Activated CD4-positive, CD25-positive, alpha-beta regulatory T cell treated with anti-CD3 and anti-CD28 coated beads, Interleukin-2, amount 50 U/mL, for 16 hours (primary cell): ENCODE results near the gene ABCA1.
"Not testable (repeated sequence)": the region's sequence is repeated elsewhere in the genome, so short reads cannot be mapped to it uniquely, and the experiment has no call there.

Source experiments
- DNase-seq: peaks from one replicate; pipeline ENCODE4 v3.0.0-alpha.2; 2020; ENCODE audit warnings: low read depth, low spot score

ABCA1 gene

DNA sequence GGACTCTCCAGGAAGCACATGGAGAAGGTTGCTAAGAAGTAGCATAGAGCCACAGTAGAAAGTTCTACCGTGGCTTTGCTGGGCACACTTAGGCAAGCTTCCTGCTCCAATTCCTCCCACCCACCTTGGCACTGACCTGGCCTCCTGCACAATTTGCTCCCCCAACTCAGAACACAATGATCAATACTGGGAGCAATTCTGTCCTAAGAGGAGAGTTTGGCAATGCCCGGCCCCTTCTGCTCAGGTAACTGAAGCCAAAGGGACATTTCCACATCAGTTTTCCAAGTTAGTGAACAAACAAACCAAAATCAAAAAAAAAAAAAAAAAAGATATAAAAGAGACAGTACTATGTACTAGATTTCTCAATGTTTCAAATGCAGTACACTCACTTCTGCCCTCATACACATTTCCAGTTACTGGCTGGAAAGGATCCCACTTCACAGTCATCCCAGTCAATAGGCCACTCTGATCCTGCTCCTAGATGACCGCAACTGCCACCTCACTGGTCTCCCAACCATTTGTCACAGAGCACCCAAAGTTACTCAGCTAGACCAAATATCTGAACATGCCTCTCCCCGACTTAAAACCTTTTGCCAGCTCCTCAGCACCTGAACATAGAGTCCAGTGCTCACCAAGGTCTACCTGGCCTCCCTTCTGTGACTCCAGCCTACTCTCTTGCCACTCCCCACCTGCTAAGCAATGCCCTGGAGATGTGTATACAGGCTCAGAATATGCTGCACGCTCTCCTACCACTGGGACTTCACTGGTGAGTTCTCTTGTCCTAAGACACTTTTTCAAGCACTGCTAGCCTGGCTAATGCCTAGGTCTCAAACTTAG, 21.3 kb downstream of the ABCA1 start:
- no peak for DNase-seq

GRCh38 chr9:104905931-104906330, 22.0 kb downstream of the ABCA1 start:
- no peak for DNase-seq

DNA sequence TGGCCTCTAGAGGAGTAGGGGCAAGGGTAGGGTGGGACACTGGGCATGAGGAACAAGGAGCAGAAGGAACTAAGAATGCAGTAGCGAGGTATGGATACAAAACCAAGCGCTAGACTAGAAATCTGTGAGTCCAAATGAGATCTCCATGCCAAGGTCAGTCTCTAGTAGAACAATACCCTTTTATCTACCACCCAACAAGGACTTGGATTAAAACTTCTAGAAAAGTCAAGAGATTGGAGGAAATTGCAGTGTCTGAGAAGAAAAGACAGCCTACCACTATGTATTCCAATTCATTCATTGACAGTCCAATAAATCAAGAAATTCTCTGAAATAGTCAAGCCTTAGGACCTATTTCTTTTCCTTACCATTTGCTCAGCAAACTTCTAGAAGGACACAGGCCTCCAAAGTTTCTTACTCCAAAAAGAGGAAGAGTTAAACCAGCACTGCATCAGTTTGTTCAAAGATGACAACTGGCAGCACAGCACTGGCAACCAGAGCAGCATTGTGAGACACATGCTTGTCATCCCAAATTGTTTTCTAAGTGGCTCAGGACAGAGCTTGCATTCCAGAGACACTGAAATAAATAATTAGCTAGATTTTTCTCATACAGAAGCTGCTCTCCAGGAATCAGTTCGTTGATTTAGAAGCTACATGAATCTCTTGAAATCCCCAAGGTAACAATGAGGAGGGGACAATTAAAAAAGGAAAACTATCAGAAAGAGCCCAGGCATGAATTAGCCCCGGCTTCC, 22.6 kb downstream of the ABCA1 start:
- DNase-seq, result no peak

- DNase-seq, result no peak
Observed at GRCh38 chr9:104903609-104904008, 24.3 kb downstream of the ABCA1 start.

- DNase-seq, result no peak
Observed at GRCh38 chr9:104900871-104901270, 27.1 kb downstream of the ABCA1 start.

GRCh38 chr9:104900324-104900723, 27.6 kb downstream of the ABCA1 start:
- no peak for DNase-seq

GRCh38 chr9:104899759-104900247, 28.2 kb downstream of the ABCA1 start:
- no peak for DNase-seq

DNA sequence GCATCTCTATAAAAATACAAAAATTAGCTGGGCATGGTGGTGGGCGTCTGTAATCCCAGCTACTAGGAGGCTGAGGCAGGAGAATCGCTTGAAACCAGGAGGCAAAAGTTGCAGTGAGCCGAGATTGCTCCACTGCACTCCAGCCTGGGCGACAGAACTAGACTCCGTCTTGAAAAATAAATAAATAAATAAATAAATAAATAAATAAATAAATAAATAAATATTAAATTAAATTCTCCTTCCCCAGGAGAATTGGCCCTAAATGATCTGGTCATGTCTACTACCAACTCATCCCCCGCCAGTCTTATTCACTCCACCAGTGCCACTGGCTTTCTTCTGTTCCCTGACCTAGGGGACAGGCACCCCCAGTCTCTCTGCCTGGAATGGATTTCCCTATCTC, 29.6 kb downstream of the ABCA1 start:
- not testable (repeated sequence) for DNase-seq

DNA sequence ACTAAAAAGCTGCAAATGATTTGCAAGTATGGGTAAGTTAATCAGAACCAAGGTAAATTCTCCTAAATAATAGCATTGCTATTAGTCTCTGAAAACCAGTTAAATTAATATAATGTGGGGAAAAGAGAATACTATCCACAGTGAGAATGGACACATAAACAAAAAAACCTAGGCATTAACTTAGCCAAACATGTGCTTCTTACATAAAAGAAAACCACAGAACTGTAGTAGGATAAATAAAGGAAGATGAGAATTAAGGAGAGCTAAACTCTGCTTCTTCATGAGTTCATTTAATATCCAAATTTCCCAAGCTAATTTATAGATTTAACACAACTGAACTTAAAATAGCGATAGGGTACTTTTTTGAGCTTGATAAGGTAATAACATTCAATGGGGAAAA, 31.8 kb downstream of the ABCA1 start:
- no peak for DNase-seq

DNA sequence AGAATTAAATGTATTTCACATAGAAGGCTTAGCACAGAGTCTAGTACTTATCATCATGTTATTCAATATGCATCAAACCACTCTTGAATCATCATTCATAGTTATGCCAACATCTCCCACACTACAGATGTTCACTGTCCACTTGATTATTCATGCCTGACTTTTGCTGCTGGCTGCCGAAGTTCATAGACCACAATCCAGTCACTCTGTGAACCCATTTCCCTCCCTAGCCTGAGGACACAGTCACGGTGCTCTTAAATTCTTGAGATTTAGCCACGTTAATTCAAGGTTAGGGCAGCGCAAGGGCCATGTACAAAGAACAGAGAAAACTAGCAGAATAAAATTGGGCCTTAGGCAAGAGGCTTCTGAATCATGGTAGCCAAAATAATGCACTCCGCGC, 32.4 kb downstream of the ABCA1 start:
- no peak for DNase-seq

- DNase-seq, result no peak
Observed at GRCh38 chr9:104892701-104893100, 35.3 kb downstream of the ABCA1 start.

DNA sequence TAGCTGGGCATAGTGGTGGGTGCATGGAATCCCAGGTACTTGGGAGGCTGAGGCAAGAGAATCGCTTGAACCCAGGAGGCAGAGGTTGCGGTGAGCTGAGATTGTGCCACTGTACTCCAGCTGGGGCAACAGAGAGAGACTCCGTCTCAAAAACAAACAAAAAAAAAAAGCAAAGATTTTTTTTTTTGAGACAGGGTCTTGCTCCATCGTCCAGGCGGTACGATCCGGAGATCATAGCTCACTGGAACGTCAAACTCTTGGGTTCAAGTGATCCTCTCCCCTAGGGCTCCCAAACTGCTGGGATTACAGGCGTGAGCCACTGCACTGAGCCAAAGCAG, 37.6 kb downstream of the ABCA1 start:
- no peak for DNase-seq

- DNase-seq, result no peak
Observed at GRCh38 chr9:104885818-104886709, 41.9 kb downstream of the ABCA1 start.

- no peak for DNase-seq
Observed at GRCh38 chr9:104883169-104883568, 44.8 kb downstream of the ABCA1 start.

DNA sequence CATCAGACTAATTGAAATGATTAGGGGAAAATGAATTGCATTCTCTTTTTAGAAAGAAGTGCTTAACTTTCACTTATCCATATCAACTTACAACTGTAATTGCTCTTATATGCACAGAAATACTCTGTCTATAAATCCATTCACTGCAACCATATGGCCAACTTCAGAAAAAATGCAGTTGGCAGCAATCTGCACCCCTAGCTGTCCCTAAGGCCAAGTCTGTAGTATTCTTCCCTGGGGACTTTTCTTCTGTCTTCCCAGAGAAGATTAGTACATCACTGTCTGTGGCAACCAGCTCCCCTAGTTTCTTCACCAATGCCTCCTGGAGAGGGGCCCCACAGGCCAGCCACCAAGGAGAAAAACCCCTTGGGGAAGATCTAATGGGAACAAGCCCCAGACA, 45.4 kb downstream of the ABCA1 start:
- DNase-seq, result no peak

DNA sequence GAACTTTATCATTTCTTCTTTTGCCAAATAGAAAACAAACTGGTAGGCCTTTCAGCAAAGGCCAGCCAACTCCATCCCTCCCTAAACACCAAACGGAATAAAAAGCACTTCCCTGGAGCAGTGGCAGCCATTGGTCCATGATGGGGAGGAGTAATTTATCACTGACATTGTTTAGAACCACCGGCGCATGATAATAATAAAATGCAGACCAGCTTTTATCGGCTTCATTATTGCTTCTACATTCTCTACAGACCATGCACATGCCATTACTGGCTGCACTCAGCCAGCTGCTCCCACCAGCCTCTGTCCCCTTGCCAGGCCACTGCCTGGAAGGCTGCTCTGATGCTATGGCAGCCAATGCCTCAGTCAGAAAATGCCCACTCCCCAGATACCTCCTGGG, 45.9 kb downstream of the ABCA1 start:
- no peak for DNase-seq

DNA sequence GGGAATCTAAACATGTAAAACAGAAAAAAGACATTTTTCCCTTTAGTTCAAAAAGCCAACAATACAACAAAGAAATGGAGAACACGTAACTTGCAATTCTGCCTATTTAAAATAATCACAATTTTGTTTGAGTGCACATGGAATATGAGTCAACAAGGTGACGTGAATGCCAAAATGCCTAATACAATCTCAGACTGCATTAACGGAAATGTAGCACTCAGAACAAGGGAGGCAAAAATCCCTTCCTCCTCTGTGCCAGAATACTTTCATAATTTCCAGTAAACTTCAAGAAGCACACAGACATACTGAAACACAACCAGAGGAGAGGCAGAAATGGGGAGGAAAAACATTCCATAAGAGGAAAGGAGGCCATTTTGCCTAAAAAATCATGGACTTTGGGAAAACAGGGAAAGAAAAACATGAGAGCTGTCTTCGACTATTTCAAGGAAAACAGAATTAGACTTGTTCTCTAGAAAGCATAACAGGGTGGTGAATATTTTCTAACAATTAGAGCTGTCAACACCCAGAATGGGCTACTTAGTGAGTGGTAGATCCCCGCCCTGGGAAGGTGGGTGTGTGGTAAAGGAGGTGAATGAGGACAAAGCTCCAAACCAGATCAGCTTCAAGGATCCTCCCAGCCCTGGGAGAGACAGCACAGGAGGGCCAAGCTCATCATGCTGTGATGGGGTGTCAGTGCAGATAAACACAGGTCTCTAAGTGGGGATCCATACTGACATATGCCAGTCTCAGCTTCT, 48.2 kb downstream of the ABCA1 start:
- no peak for DNase-seq

DNA sequence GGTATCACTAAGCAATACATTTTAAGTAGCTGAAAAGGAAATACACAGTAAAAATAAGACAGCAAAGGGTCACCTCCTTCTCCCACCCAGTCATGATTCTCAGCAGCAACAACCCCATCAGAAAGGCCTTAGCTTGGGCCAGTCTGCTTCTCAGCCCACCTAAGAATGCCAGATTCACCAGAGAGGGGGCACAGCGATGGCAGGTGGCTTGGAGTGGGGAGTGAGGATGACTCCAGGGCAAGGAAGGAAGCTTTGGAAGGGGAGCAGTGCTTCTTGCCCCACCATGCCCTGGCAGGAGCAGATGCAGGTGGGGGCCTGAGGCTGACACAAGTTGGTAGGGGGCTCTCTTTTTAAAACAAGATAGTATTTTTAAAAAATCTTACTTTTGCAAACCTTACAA, 51.4 kb downstream of the ABCA1 start:
- no peak for DNase-seq

DNA sequence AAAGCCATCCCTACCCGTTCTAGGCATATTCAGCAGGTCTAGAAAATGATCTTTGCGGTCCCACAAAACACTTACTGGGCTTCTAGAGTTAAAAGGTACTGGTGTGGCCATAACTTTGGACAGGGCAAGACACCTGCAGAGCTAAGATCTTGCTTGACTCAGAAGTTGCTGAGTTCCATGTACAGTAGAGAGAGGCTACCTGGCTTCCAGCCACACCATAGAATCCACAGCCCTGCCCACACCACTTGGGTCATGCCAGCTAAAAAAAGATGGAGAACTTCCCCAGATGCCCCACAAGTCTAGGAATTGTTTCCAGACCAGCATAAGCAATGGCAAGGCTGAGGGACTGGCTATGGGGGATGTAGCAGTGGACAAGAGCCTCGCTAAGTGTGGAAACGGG, 52.1 kb downstream of the ABCA1 start:
- no peak for DNase-seq

GRCh38 chr9:104875320-104875719, 52.6 kb downstream of the ABCA1 start:
- no peak for DNase-seq

- DNase-seq, result no peak
Observed at GRCh38 chr9:104873489-104873850, 54.5 kb downstream of the ABCA1 start.
